HG03520 (cell line): Measurements from ENCODE around the gene NOL12.

Source experiments
- ATAC-seq: cut with Tn5 transposase; IDR thresholded peaks from one replicate; pipeline ENCODE4 v1.9.1; 2021; ENCODE audit warnings: mild to moderate bottlenecking, moderate library complexity; ENCODE audit not compliant: unreplicated experiment

Gene NOL12

GRCh38 chr22:37741312-37741795 is 55.2 kb downstream of the NOL12 start:
- no peak for ATAC-seq

GRCh38 chr22:37742376-37743171 is 56.4 kb downstream of the NOL12 start:
- no peak for ATAC-seq
